ENCODE data around the gene PTPN4. TPM values are rescaled to one million over a fixed set of nuclear protein-coding genes. Genes with fewer than 3 reads are reported as not detected.

The PTPN4 gene
- total and polyA plus RNA-seq, 7 donors: 1.8 to 42.9 (median 21.7) TPM

- DNase-seq: no peak
- intact Hi-C loops (cut with DNase I): no loop called here
Observed at GRCh38 chr2:119723784-119724467, 35.8 kb upstream of the PTPN4 start.

GRCh38 chr2:119724656-119725485 is 34.9 kb upstream of the PTPN4 start:
- WGBS, 2 donors: 92 to 93% methylated on average over 10 of the region's 10 CpGs
- no peak for DNase-seq
- TF ChIP-seq CTCF (IDR thresholded peaks at IDR 0.05) (no peak), POLR2A (IDR thresholded peaks at IDR 0.05) (no peak), POLR2AphosphoS5 (IDR thresholded peaks at IDR 0.05) (no peak), EP300 (IDR thresholded peaks at IDR 0.05) (no peak)
- H3K4me3 ChIP-seq: no peak overlapping the region
- H3K9me3 ChIP-seq: peaks cover 0 to 3% (median 0%) of the 10 kb centered on the region in 4 donors
- H3K4me1 ChIP-seq: no peaks in the 10 kb centered on the region
- no peaks in the 10 kb centered on the region for H3K27me3 ChIP-seq
- no peaks in the 10 kb centered on the region for H3K36me3 ChIP-seq
- H3K27ac ChIP-seq: no peak overlapping the region
- intact Hi-C loops (cut with DNase I): no loop called here

More at GRCh38 chr2:119723784-119724467, 35.8 kb upstream of the PTPN4 start:
- Histone ChIP-seq H3K27me3 (no peaks in the 10 kb centered on the region), H3K4me1 (no peaks in the 10 kb centered on the region), H3K9me3 (peaks cover 0 to 3% (median 0%) of the 10 kb centered on the region in 4 donors), H3K27ac (no peak overlapping the region), H3K4me3 (no peak overlapping the region), H3K36me3 (no peaks in the 10 kb centered on the region)
- TF ChIP-seq EP300 (IDR thresholded peaks at IDR 0.05): no peak
- no peak for TF ChIP-seq POLR2AphosphoS5 (IDR thresholded peaks at IDR 0.05)
- no peak for TF ChIP-seq CTCF (IDR thresholded peaks at IDR 0.05)
- no peak for TF ChIP-seq POLR2A (IDR thresholded peaks at IDR 0.05)
- WGBS, 2 donors: 77 to 78% methylated on average over 10 of the region's 10 CpGs

GRCh38 chr2:119727493-119727892 is 32.2 kb upstream of the PTPN4 start:
- TF ChIP-seq EP300 (IDR thresholded peaks at IDR 0.05) (no peak), POLR2AphosphoS5 (IDR thresholded peaks at IDR 0.05) (no peak), CTCF (IDR thresholded peaks at IDR 0.05) (no peak), POLR2A (IDR thresholded peaks at IDR 0.05) (no peak)
- no peaks in the 10 kb centered on the region for H3K36me3 ChIP-seq
- no peak for DNase-seq
- H3K27me3 ChIP-seq: no peaks in the 10 kb centered on the region
- 91 to 97% methylated on average over 1 of the region's 1 CpG for WGBS, 2 donors
- intact Hi-C loops (cut with DNase I): no loop called here
- no peak overlapping the region for H3K4me3 ChIP-seq
- H3K4me1 ChIP-seq: no peaks in the 10 kb centered on the region
- H3K27ac ChIP-seq: no peak overlapping the region
- no peaks in the 10 kb centered on the region for H3K9me3 ChIP-seq

- Histone ChIP-seq H3K27ac (no peak overlapping the region), H3K36me3 (no peaks in the 10 kb centered on the region), H3K4me1 (no peaks in the 10 kb centered on the region), H3K27me3 (no peaks in the 10 kb centered on the region), H3K4me3 (no peak overlapping the region), H3K9me3 (no peaks in the 10 kb centered on the region)
- intact Hi-C loops (cut with DNase I): no loop called here
- TF ChIP-seq POLR2AphosphoS5 (IDR thresholded peaks at IDR 0.05): no peak
- no peak for TF ChIP-seq EP300 (IDR thresholded peaks at IDR 0.05)
- TF ChIP-seq POLR2A (IDR thresholded peaks at IDR 0.05): no peak
- TF ChIP-seq CTCF (IDR thresholded peaks at IDR 0.05): no peak
- DNase-seq: no peak
Observed at GRCh38 chr2:119728421-119728820, 31.3 kb upstream of the PTPN4 start.
